ENCODE data around the gene MAF. TPM values are rescaled to one million over a fixed set of nuclear protein-coding genes. Genes with fewer than 3 reads are reported as not detected.

Gene MAF
- total and polyA plus RNA-seq, 9 of the 15 experiments (the other 6 are each of a cell fraction or from before 2014, with no cell fraction given), result 0.01 to 0.18 TPM; not detected in 7

- TF ChIP-seq DDX20 (tag; IDR thresholded peaks at IDR 0.05; ENCODE audit: low read depth), result no peak
Observed at GRCh38 chr16:79607587-79607986, 7.0 kb upstream of the MAF start (continued).

GRCh38 chr16:79605999-79606398, 5.5 kb upstream of the MAF start:
- CTCF ChIA-PET (ENCODE audit: low intra/inter-chr PET ratio), result no interaction called here
- TF ChIP-seq SLC30A9 (CRISPR knock-in tag; IDR thresholded peaks at IDR 0.05) (no peak), KDM5B (IDR thresholded peaks at IDR 0.05; ENCODE audit: insufficient replicate concordance, low read depth, low read length) (no peak), KAT7 (CRISPR knock-in tag; IDR thresholded peaks at IDR 0.05; ENCODE audit: borderline replicate concordance) (no peak), KLF10 (CRISPR knock-in tag; IDR thresholded peaks at IDR 0.05) (no peak), SRSF1 (IDR thresholded peaks at IDR 0.05; ENCODE audit: low read depth, low read length) (no peak), KDM2B (CRISPR knock-in tag; IDR thresholded peaks at IDR 0.05) (no peak), PCBP1 (IDR thresholded peaks at IDR 0.05; ENCODE audit: low read depth, low read length, poor library complexity, severe bottlenecking) (no peak), ZNF644 (tag; IDR thresholded peaks at IDR 0.05; ENCODE audit: low read depth) (no peak), STAT6 (CRISPR knock-in tag; IDR thresholded peaks at IDR 0.05) (no peak), PURB (CRISPR knock-in tag; IDR thresholded peaks at IDR 0.05; ENCODE audit: low read depth) (no peak), HDAC6 (IDR thresholded peaks at IDR 0.05; ENCODE audit: low read depth, low read length) (no peak), ZBTB1 (CRISPR knock-in tag; IDR thresholded peaks at IDR 0.05; ENCODE audit: borderline replicate concordance, low read depth) (no peak), FOS (IDR thresholded peaks at IDR 0.05; ENCODE audit: extremely low read depth, insufficient read length) (no peak), PTRF (tag; IDR thresholded peaks at IDR 0.05) (no peak), RBM39 (optimal IDR thresholded peaks at IDR 0.05; ENCODE audit: low read depth, low read length) (no peak), TCF15 (CRISPR knock-in tag; IDR thresholded peaks at IDR 0.05) (no peak)
- FAIRE-seq, result no peak
- intact Hi-C loops (cut with micrococcal nuclease), result loop anchor here (2.0 kb wide), 1 partner anchor 479 kb away; no protein-coding TSS in a partner anchor
- Histone ChIP-seq H3K79me2 (ENCODE audit: control insufficient read depth, insufficient read depth, low read length) (no peaks in the 10 kb centered on the region), H3K4me1 (replicated peaks in 1 of 2; ENCODE audit: control insufficient read depth in 2 of 2, insufficient read depth in 2 of 2, low read length in 2 of 2) (peaks cover 0 to 5% of the 10 kb centered on the region in 2 experiments; a peak in 2 of 5 replicates), H3K27ac (ENCODE audit: extremely low read depth, low read depth, low read length) (no peak overlapping the region), H3K4me3 (no peak overlapping the region), H3K4me2 (ENCODE audit: insufficient read depth, low read length) (no peak overlapping the region), H2AFZ (ENCODE audit: low read depth, low read length) (no peak overlapping the region), H3K9me1 (ENCODE audit: control insufficient read depth, insufficient read depth, low read length) (no peaks in the 10 kb centered on the region), H4K20me1 (replicated peaks; ENCODE audit: control insufficient read depth, insufficient read depth, low read length) (no peaks in the 10 kb centered on the region), H3K36me3 (ENCODE audit: control insufficient read depth, insufficient read depth, low read length) (no peaks in the 10 kb centered on the region), H3K27me3 (ENCODE audit: control insufficient read depth in 2 of 2, insufficient read depth in 2 of 2, low read length in 2 of 2) (peaks cover 11 to 31% of the 10 kb centered on the region in 2 experiments; a peak in 3 of 5 replicates), H3K9ac (ENCODE audit: insufficient read depth in 1 of 2, low read depth in 2 of 2, low read length in 2 of 2) (no peak overlapping the region), H3K9me3 (replicated peaks; ENCODE audit: control insufficient read depth, insufficient read depth, low read depth, low read length) (no peaks in the 10 kb centered on the region)
- BruUV-seq (replicated peaks), result no TSS peak
- POLR2A ChIA-PET, result interaction anchor here (0.8 kb wide), 1 partner anchor 16 kb away, joined by 4 read pairs; no protein-coding TSS in a partner anchor
- ATAC-seq, result no peak
- 0% methylated on average over 7 of the region's 7 CpGs for WGBS (ENCODE audit: insufficient coverage, low coverage, missing lambda C conversion rate)
- DNase-seq (ENCODE audit: extremely low read depth in 1 of 4, low spot score in 3 of 4), result no peak
- in situ Hi-C loops (cut with MboI), result no loop called here
